Measurements from ENCODE around the gene PYGO2. TPM values are rescaled to one million over a fixed set of nuclear protein-coding genes. Genes with fewer than 3 reads are reported as not detected.

Gene PYGO2
- total RNA-seq, 2 experiments from 2014 or later: 30.3 to 32.8 TPM

DNA sequence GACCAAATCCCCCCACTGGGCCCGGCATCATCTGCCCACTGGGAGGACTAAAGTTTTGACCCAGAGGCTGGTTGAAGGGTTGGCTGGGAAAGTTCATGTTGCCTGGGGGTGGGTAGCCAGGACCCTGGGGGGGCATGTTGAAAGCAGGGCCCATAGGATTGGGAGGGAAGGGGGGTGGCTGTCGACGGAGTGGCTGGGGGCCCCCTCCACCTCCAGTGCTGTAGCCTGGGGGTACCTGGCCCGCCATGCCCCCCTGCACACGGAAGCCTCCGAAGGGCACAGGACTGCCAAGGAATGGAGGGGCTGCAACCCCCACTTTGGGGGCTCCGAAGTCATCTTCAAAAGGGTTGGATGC lies 2.2 kb downstream of the PYGO2 start:
- Histone ChIP-seq H3K27me3 (ENCODE audit: control insufficient read depth in 1 of 2, insufficient read depth in 2 of 2, low read length in 2 of 2) (no peaks in the 10 kb centered on the region), H3K4me3 (ENCODE audit: low read length) (no peak overlapping the region), H3K4me1 (ENCODE audit: insufficient read depth, low read length) (peaks cover 79% of the 10 kb centered on the region), H3K36me3 (ENCODE audit: insufficient read depth, low read length) (peaks cover 39% of the 10 kb centered on the region), H3K9me3 (ENCODE audit: control insufficient read depth in 1 of 2, insufficient read depth in 1 of 2, low read length in 2 of 2) (no peaks in the 10 kb centered on the region), H3K27ac (ENCODE audit: low read depth in 1 of 2, low read length in 2 of 2) (peak overlapping the region in 1 of 2 donors; percentile 7)
- Mint-ChIP-seq H3K9me3 (no peaks in the 10 kb centered on the region), H3K27me3 (no peaks in the 10 kb centered on the region), H3K4me3 (peak overlapping the region; percentile 38), H3K36me3 (ENCODE audit: low read depth) (peaks cover 51% of the 10 kb centered on the region), H3K27ac (peak overlapping the region; percentile 98), H3K4me1 (ENCODE audit: low read depth) (peaks cover 39% of the 10 kb centered on the region)
- ATAC-seq (ENCODE audit: poor library complexity) (no peak), DNase-seq (no peak)
- intact Hi-C loops (cut with DNase I, micrococcal nuclease): loop anchor here in 1 of 2 experiments (10.0 kb wide), 1 partner anchor 125 kb away; no protein-coding TSS in a partner anchor
- ChIA-PET CTCF (interaction anchor here (0.8 to 3.9 kb wide), 2 partner anchors 39 to 58 kb away, joined by 3 to 47 read pairs; no protein-coding TSS in a partner anchor), POLR2A (interaction anchor here (0.7 to 2.9 kb wide), 3 partner anchors 16 to 58 kb away, joined by 3 to 22 read pairs (median 3); no protein-coding TSS in a partner anchor)
- TF ChIP-seq CTCF (IDR thresholded peaks at IDR 0.05): no peak

DNA sequence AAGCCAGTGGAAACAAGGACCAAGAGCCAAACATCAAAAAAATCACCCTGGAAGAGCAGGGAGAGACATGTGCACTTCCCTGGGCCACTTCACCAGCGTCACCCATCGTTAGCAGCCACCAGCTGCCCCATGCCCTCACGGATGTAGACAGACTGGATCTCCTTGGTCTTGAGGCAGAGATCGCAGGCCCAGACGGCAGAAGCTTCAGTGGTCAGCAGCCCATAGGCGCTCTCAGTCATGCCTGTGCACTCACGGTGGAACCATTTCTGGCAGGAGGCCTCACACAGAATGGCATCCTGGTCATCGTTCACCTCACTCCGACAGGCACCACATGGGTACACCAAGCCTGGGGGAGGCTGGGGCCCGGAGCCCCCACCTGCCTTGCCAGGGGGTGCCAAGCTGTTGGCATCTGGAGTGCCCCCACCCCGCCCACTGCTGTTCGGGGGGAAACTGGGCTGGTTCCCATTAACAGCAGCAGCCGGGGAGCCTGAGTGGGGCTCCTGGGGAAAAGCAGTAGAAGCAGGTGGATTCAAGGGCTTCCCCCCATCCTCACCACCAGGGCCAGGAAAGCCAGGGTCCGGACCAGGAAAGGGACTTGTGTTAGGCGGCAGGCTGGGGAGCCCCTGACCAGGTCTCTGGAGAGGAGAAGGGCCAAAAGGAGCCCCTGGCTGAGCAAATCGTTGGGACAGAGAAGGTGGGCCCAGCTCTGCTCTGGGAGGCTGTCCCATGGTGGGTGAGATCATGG lies 2.7 kb downstream of the PYGO2 start:
- no peak overlapping the region for H3K4me3 ChIP-seq (ENCODE audit: low read length)
- no peaks in the 10 kb centered on the region for H3K27me3 ChIP-seq (ENCODE audit: control insufficient read depth in 1 of 2, insufficient read depth in 2 of 2, low read length in 2 of 2)
- H3K4me3 Mint-ChIP-seq: peak overlapping the region; percentile 20
- ChIA-PET POLR2A (no interaction called here), CTCF (interaction anchor here (3.9 to 5.0 kb wide), 2 partner anchors 40 to 58 kb away, joined by 24 to 47 read pairs; no protein-coding TSS in a partner anchor)
- peaks cover 35% of the 10 kb centered on the region for H3K36me3 ChIP-seq (ENCODE audit: insufficient read depth, low read length)
- peak overlapping the region in 1 of 2 donors; percentile 7 for H3K27ac ChIP-seq (ENCODE audit: low read depth in 1 of 2, low read length in 2 of 2)
- DNase-seq (no peak), ATAC-seq (ENCODE audit: poor library complexity) (no peak)
- intact Hi-C loops (cut with DNase I, micrococcal nuclease): loop anchor here in 1 of 2 experiments (10.0 kb wide), 1 partner anchor 126 kb away; no protein-coding TSS in a partner anchor
- H3K9me3 ChIP-seq (ENCODE audit: control insufficient read depth in 1 of 2, insufficient read depth in 1 of 2, low read length in 2 of 2): no peaks in the 10 kb centered on the region
- no peaks in the 10 kb centered on the region for H3K9me3 Mint-ChIP-seq
- no peak overlapping the region for H3K27ac Mint-ChIP-seq
- TF ChIP-seq CTCF (IDR thresholded peaks at IDR 0.05): no peak
- H3K27me3 Mint-ChIP-seq: no peaks in the 10 kb centered on the region
- H3K4me1 ChIP-seq (ENCODE audit: insufficient read depth, low read length): peaks cover 85% of the 10 kb centered on the region
- peaks cover 45% of the 10 kb centered on the region for H3K4me1 Mint-ChIP-seq (ENCODE audit: low read depth)
- H3K36me3 Mint-ChIP-seq (ENCODE audit: low read depth): peaks cover 50% of the 10 kb centered on the region

GRCh38 chr1:154958036-154958435 lies 3.5 kb downstream of the PYGO2 start:
- POLR2A ChIA-PET: no interaction called here
- CTCF ChIA-PET: interaction anchor here (5.0 to 5.1 kb wide), 2 partner anchors 41 to 58 kb away, joined by 24 to 62 read pairs; no protein-coding TSS in a partner anchor
- Histone ChIP-seq H3K4me3 (ENCODE audit: low read length) (no peak overlapping the region), H3K4me1 (ENCODE audit: insufficient read depth, low read length) (peaks cover 88% of the 10 kb centered on the region), H3K27ac (ENCODE audit: low read depth in 1 of 2, low read length in 2 of 2) (no peak overlapping the region), H3K36me3 (ENCODE audit: insufficient read depth, low read length) (peaks cover 34% of the 10 kb centered on the region), H3K27me3 (ENCODE audit: control insufficient read depth in 1 of 2, insufficient read depth in 2 of 2, low read length in 2 of 2) (no peaks in the 10 kb centered on the region), H3K9me3 (ENCODE audit: control insufficient read depth in 1 of 2, insufficient read depth in 1 of 2, low read length in 2 of 2) (no peaks in the 10 kb centered on the region)
- peak overlapping the region; percentile 20 for H3K4me3 Mint-ChIP-seq
- H3K27ac Mint-ChIP-seq: peak overlapping the region; percentile 96
- ATAC-seq (ENCODE audit: poor library complexity) (no peak), DNase-seq (no peak)
- no peaks in the 10 kb centered on the region for H3K27me3 Mint-ChIP-seq
- intact Hi-C loops (cut with DNase I, micrococcal nuclease): loop anchor here in 1 of 2 experiments (10.0 kb wide), 1 partner anchor 127 kb away; no protein-coding TSS in a partner anchor
- H3K4me1 Mint-ChIP-seq (ENCODE audit: low read depth): peaks cover 53% of the 10 kb centered on the region
- no peak for TF ChIP-seq CTCF (IDR thresholded peaks at IDR 0.05)
- H3K36me3 Mint-ChIP-seq (ENCODE audit: low read depth): peaks cover 51% of the 10 kb centered on the region
- no peaks in the 10 kb centered on the region for H3K9me3 Mint-ChIP-seq
